ENCODE results near the gene PGLYRP1. TPM values are rescaled to one million over a fixed set of nuclear protein-coding genes. Genes with fewer than 3 reads are reported as not detected.
A peak's percentile ranks its signal among the peaks of the same experiment; 100 is the strongest.

Gene PGLYRP1
- total and polyA plus RNA-seq, 2 of the 4 experiments (the other 2 are of a cell fraction), result not detected

GRCh38 chr19:45990113-45990728 is 32.6 kb downstream of the PGLYRP1 start:
- WGBS, 2 experiments (ENCODE audit: extremely low coverage in 2 of 2, insufficient read length in 1 of 2), result 67% methylated on average over 10 of the region's 12 CpGs; no CpG with 5 or more reads in 1 of the 2 experiments
- intact Hi-C loops (cut with micrococcal nuclease), result loop anchor here (10.0 kb wide), 1 partner anchor 65 kb away; no protein-coding TSS in a partner anchor

More at GRCh38 chr19:45990113-45990728, 32.6 kb downstream of the PGLYRP1 start:
- H4K20me1 ChIP-seq (ENCODE audit: insufficient read depth, low read length), result no peaks in the 10 kb centered on the region
- H4K5ac ChIP-seq (ENCODE audit: low read depth, low read length), result no peak overlapping the region
- H2BK120ac ChIP-seq (ENCODE audit: low read depth, low read length), result no peak overlapping the region
- peaks cover 17% of the 10 kb centered on the region for H3K27me3 ChIP-seq (ENCODE audit: control insufficient read depth, insufficient read depth, low read length)
- no peaks in the 10 kb centered on the region for H3K9me1 ChIP-seq (ENCODE audit: insufficient read depth, low read length)
- H4K91ac ChIP-seq (ENCODE audit: insufficient read depth, low read depth, low read length), result no peak overlapping the region
- no peaks in the 10 kb centered on the region for H3K4me1 ChIP-seq (ENCODE audit: control insufficient read depth, insufficient read depth, low read length)
- no peak overlapping the region for H3K4ac ChIP-seq (ENCODE audit: low read depth, low read length)
- H3K4me2 ChIP-seq (ENCODE audit: low read depth, low read length), result no peak overlapping the region
- peak; percentile 80 for TF ChIP-seq CEBPB (IDR thresholded peaks at IDR 0.05; ENCODE audit: low read depth, low read length)
- no peak for TF ChIP-seq RFX5 (IDR thresholded peaks at IDR 0.05; ENCODE audit: low read depth, low read length)
- H2BK20ac ChIP-seq (ENCODE audit: low read depth, low read length), result no peak overlapping the region
- no peak overlapping the region for H3K18ac ChIP-seq (ENCODE audit: low read depth, low read length)
- no peak overlapping the region for H2BK5ac ChIP-seq (ENCODE audit: low read depth, low read length, poor library complexity, severe bottlenecking)
- H3K23ac ChIP-seq (ENCODE audit: low read depth, low read length), result no peak overlapping the region
- H2AK5ac ChIP-seq (ENCODE audit: low read depth, low read length), result no peak overlapping the region
- no peak overlapping the region for H3K14ac ChIP-seq (replicated peaks; ENCODE audit: low read depth, low read length)
- H2BK15ac ChIP-seq (ENCODE audit: low read depth, low read length), result no peak overlapping the region
- BruUV-seq (replicated peaks), result no TSS peak
- POLR2A ChIA-PET (ENCODE audit: unreplicated experiment), result no interaction called here
- H3K36me3 ChIP-seq (ENCODE audit: control insufficient read depth, insufficient read depth, low read length), result no peaks in the 10 kb centered on the region
- no peaks in the 10 kb centered on the region for H3K79me1 ChIP-seq (ENCODE audit: low read depth in 1 of 2, low read length in 2 of 2)
- in situ Hi-C loops (cut with MboI; ENCODE audit: low sequenced_read_pairs), result no loop called here
- H3K9me3 ChIP-seq (ENCODE audit: control insufficient read depth, insufficient read depth, low read length), result no peaks in the 10 kb centered on the region
- no peak overlapping the region for H4K8ac ChIP-seq (ENCODE audit: low read depth in 2 of 2, low read length in 2 of 2)
- no peak for DNase-seq
- dilution Hi-C loops (cut with HindIII; ENCODE audit: low sequenced_read_pairs, unreplicated experiment), result no loop called here
- H2AK9ac ChIP-seq (replicated peaks; ENCODE audit: low read depth, low read length, poor library complexity), result no peak overlapping the region
- H3K9ac ChIP-seq (ENCODE audit: low read depth, low read length), result no peak overlapping the region
- H3K4me3 ChIP-seq (ENCODE audit: insufficient read depth, low read depth, low read length), result no peak overlapping the region
- CTCF ChIA-PET, result no interaction called here
- H3K56ac ChIP-seq (ENCODE audit: extremely low read depth, insufficient read depth, low read length), result no peak overlapping the region
- H2AFZ ChIP-seq (replicated peaks; ENCODE audit: low read length, poor library complexity), result no peak overlapping the region
- no peak overlapping the region for H3K27ac ChIP-seq (ENCODE audit: insufficient read depth, low read length)
- no peak for ATAC-seq (ENCODE audit: low read depth)
